ENCODE data around the gene SH3BP1. TPM values are rescaled to one million over a fixed set of nuclear protein-coding genes. Genes with fewer than 3 reads are reported as not detected.

Gene SH3BP1
- total and polyA plus RNA-seq, 2 of the 8 experiments (the other 6 are each of a cell fraction or from before 2014, with no cell fraction given), result 23.9 to 40.3 TPM

DNA sequence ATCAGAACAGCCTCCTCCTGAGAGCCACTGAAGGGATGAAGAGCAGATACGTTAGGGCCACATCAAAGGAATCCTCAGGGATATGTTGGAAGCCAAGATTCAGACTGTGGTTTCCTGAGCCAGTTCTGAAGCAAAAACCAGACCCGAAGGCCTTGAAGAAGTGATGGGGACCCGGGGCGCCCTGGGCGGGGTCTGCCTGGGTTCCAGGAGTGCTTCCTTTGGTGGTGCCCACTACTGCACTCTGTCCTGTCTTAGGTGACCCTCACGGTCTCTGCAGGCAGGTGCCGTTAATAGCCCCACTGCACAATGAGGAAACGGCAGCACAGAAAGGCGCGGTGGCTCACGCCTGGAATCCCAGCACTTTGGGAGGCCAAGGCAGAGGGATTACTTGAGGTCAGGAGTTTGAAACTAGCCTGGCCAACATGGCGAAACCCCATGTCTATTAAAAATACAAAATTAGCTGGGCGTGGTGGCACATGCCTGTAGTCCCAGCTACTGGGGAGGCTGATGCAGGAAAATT lies 12.9 kb upstream of the SH3BP1 start:
- H4K5ac ChIP-seq (ENCODE audit: insufficient read length, low read depth, low read length), result no peak overlapping the region
- ChIA-PET CTCF (ENCODE audit: partially characterized antibody) (interaction anchor here (0.6 to 11.1 kb wide), 7 partner anchors 11 to 32 kb away, joined by 3 to 140 read pairs (median 9); partner anchors contain the start of genes PDXP and SH3BP1), POLR2A (ENCODE audit: partially characterized antibody) (interaction anchor here (1.1 to 7.6 kb wide), 9 partner anchors 8 to 123 kb away, joined by 3 to 63 read pairs (median 4); partner anchors contain the start of gene GGA1)
- FAIRE-seq (no peak), DNase-seq (ENCODE audit: low read depth in 1 of 2, low spot score in 2 of 2) (no peak)
- H2BK15ac ChIP-seq (ENCODE audit: low read length), result no peak overlapping the region
- no peak overlapping the region for H3K27ac ChIP-seq (ENCODE audit: low read depth, low read length)
- H3K36me3 ChIP-seq (ENCODE audit: control insufficient read depth in 2 of 4, insufficient read depth in 4 of 4, low read length in 3 of 4), result peaks cover 0 to 6% (median 2%) of the 10 kb centered on the region in 4 experiments; a peak in 2 of 8 replicates
- H3K79me1 ChIP-seq (ENCODE audit: low read depth, low read length), result 0 out of 2 replicates have a peak, but pooled peaks cover 2% of the 10 kb centered on the region
- no peak overlapping the region for H4K8ac ChIP-seq (ENCODE audit: extremely low read depth, insufficient read depth, low read length)
- no peak overlapping the region for H2AFZ ChIP-seq (ENCODE audit: low read length)
- WGBS, 2 experiments (ENCODE audit: extremely low coverage in 1 of 2, insufficient coverage in 1 of 2, insufficient read length in 1 of 2, insufficient replicate concordance in 2 of 2, low coverage in 1 of 2, low lambda C conversion rate in 2 of 2, missing lambda C conversion rate in 1 of 2), result 90% methylated on average over 9 of the region's 13 CpGs; no CpG with 5 or more reads in 1 of the 2 experiments
- no peak overlapping the region for H3K4me2 ChIP-seq (ENCODE audit: insufficient read depth in 1 of 2, low read depth in 2 of 2, low read length in 2 of 2)
- H3K79me2 ChIP-seq (ENCODE audit: control insufficient read depth in 1 of 2, insufficient read depth in 2 of 2, low read length in 2 of 2), result no peaks in the 10 kb centered on the region
- H3K23ac ChIP-seq (ENCODE audit: insufficient read length), result no peak overlapping the region
- no peak overlapping the region for H3K18ac ChIP-seq (ENCODE audit: extremely low read depth, low read length)
- no peak overlapping the region for H2BK12ac ChIP-seq (ENCODE audit: low read depth, low read length)
- no peak overlapping the region for H2AK5ac ChIP-seq (ENCODE audit: low read depth, low read length)
- peaks cover 0 to 3% (median 0%) of the 10 kb centered on the region in 4 experiments; a peak in 3 of 7 replicates for H3K4me1 ChIP-seq (replicated peaks in 1 of 4; ENCODE audit: control insufficient read depth in 3 of 4, insufficient read depth in 4 of 4, low read length in 3 of 4)
- H3K9me3 ChIP-seq (ENCODE audit: insufficient read depth in 2 of 2, low read depth in 1 of 2, low read length in 1 of 2), result no peaks in the 10 kb centered on the region
- TF ChIP-seq CHD2 (IDR thresholded peaks at IDR 0.05; ENCODE audit: low read length), result no peak
- no peak for TF ChIP-seq RBBP5 (IDR thresholded peaks at IDR 0.05; ENCODE audit: borderline replicate concordance, low read depth, low read length)
- TF ChIP-seq POLR2AphosphoS5 (IDR thresholded peaks at IDR 0.05; ENCODE audit: low read depth, low read length), result no peak
- TF ChIP-seq PHF8 (conservative IDR thresholded peaks at IDR 0.05; ENCODE audit: low read depth, low read length), result no peak
- TF ChIP-seq POU5F1 (IDR thresholded peaks at IDR 0.05; ENCODE audit: low read depth, low read length), result no peak
- no peak for TF ChIP-seq SP1 (IDR thresholded peaks at IDR 0.05; ENCODE audit: low read depth, low read length)
- TF ChIP-seq TCF12 (IDR thresholded peaks at IDR 0.05; ENCODE audit: low read depth, low read length), result no peak
- no peak for TF ChIP-seq CBX5 (IDR thresholded peaks at IDR 0.05; ENCODE audit: low read depth, low read length)
- TF ChIP-seq TEAD4 (IDR thresholded peaks at IDR 0.05; ENCODE audit: low read depth, low read length), result no peak
- no peak for TF ChIP-seq CREB1 (IDR thresholded peaks at IDR 0.05)
- TF ChIP-seq NRF1 (IDR thresholded peaks at IDR 0.05; ENCODE audit: low read depth, low read length), result no peak
- no peak for TF ChIP-seq BRCA1 (IDR thresholded peaks at IDR 0.05; ENCODE audit: low read depth, low read length)
- no peak overlapping the region for H3K4me3 ChIP-seq (ENCODE audit: extremely low read depth in 1 of 4, insufficient read depth in 2 of 4, low read depth in 3 of 4, low read length in 4 of 4)
- no peak overlapping the region for H2BK5ac ChIP-seq (ENCODE audit: low read depth, low read length)
- no peaks in the 10 kb centered on the region for H3K23me2 ChIP-seq (ENCODE audit: low read depth, low read length)
- no peak overlapping the region for H3K56ac ChIP-seq (replicated peaks; ENCODE audit: insufficient read length, low read depth, low read length)
- H3K27me3 ChIP-seq (replicated peaks in 1 of 4; ENCODE audit: control insufficient read depth in 3 of 4, extremely low read depth in 1 of 4, insufficient read depth in 3 of 4, low read length in 3 of 4), result no peaks in the 10 kb centered on the region
- no peak overlapping the region for H4K91ac ChIP-seq (replicated peaks; ENCODE audit: insufficient read length, low read length)
- H3K14ac ChIP-seq (ENCODE audit: insufficient read length), result no peak overlapping the region
- H2BK20ac ChIP-seq (ENCODE audit: low read length), result no peak overlapping the region
- peaks cover 0 to 2% of the 10 kb centered on the region in 2 experiments for H4K20me1 ChIP-seq (replicated peaks in 1 of 2; ENCODE audit: control insufficient read depth in 1 of 2, insufficient read depth in 2 of 2, low read length in 2 of 2)
- no peak overlapping the region for H2BK120ac ChIP-seq (replicated peaks; ENCODE audit: low read depth, low read length)
- no peak overlapping the region for H3K9ac ChIP-seq (replicated peaks in 1 of 4; ENCODE audit: extremely low read depth in 1 of 4, low read depth in 3 of 4, low read length in 3 of 4)
- no peak overlapping the region for H3K4ac ChIP-seq (replicated peaks; ENCODE audit: insufficient read length, low read depth, low read length)

Data from H1 (cell line).